Measurements from ENCODE around the gene PIGBOS1. TPM values are rescaled to one million over a fixed set of nuclear protein-coding genes. Genes with fewer than 3 reads are reported as not detected.

The PIGBOS1 gene
- polyA plus RNA-seq, 1 experiment = 12.2 TPM

DNA sequence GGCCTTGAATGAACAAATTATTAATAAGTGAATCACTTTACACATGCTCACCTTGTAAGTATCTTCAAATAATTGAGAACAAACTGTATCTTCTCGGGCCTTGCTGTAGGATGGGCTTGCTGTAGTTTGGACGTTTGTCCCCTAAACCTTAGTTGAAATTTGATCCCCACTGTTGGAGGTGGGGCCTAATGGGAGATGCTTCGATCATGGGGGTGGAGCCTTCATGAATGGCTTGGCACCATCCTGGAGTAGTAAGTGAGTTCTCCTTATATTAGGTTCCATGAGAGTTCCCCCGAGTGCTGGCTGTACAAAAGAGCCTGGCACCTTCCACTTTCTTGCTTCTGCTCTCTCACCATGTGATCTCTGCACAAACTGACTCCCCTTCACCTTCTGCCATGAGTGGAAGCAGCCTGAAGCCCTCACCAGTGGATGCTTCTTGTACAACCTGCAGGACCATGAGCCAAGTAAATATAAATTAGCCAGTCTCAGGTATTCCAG is 29.4 kb upstream of the PIGBOS1 start:
- ChIA-PET CTCF (no interaction called here), POLR2A (no interaction called here)
- H3K4me3 ChIP-seq (ENCODE audit: low read depth, low read length) = no peak overlapping the region
- H3K36me3 ChIP-seq (ENCODE audit: control insufficient read depth, insufficient read depth, low read length) = no peaks in the 10 kb centered on the region; the same call in 1 of the 2 replicates
- H3K27me3 ChIP-seq (ENCODE audit: control insufficient read depth, insufficient read depth, low read length) = no peaks in the 10 kb centered on the region
- DNase-seq (ENCODE audit: low read depth) = no peak
- TF ChIP-seq, protein P1, sequence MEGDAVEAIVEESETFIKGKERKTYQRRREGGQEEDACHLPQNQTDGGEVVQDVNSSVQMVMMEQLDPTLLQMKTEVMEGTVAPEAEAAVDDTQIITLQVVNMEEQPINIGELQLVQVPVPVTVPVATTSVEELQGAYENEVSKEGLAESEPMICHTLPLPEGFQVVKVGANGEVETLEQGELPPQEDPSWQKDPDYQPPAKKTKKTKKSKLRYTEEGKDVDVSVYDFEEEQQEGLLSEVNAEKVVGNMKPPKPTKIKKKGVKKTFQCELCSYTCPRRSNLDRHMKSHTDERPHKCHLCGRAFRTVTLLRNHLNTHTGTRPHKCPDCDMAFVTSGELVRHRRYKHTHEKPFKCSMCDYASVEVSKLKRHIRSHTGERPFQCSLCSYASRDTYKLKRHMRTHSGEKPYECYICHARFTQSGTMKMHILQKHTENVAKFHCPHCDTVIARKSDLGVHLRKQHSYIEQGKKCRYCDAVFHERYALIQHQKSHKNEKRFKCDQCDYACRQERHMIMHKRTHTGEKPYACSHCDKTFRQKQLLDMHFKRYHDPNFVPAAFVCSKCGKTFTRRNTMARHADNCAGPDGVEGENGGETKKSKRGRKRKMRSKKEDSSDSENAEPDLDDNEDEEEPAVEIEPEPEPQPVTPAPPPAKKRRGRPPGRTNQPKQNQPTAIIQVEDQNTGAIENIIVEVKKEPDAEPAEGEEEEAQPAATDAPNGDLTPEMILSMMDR (IDR thresholded peaks at IDR 0.05; ENCODE audit: insufficient read depth, low read depth, low read length) = no peak

DNA sequence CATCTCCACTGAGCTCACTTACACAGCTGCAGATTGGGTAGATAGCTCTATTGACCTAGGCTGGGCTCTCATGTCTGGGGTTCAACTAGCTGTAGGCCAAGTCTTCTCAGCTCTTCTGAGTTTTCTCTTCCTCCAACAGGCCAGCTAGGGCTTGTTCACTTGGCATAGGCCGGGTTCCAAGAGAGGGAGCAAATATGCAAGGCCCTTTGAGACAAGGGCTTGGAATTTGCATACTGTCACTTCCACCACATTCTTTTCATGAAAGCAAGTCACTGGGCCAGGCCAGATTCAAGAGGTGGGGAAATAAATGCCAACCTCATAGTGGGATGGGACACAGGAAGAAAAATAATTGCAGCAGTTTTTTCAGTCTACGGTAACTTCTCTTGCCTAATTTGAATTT is 25.3 kb upstream of the PIGBOS1 start:
- H3K27me3 ChIP-seq (ENCODE audit: control insufficient read depth, insufficient read depth, low read length) = no peaks in the 10 kb centered on the region
- no peaks in the 10 kb centered on the region for H3K36me3 ChIP-seq (ENCODE audit: control insufficient read depth, insufficient read depth, low read length)
- H3K4me3 ChIP-seq (ENCODE audit: low read depth, low read length) = no peak overlapping the region
- POLR2A ChIA-PET = no interaction called here
- DNase-seq (ENCODE audit: low read depth) = no peak
- TF ChIP-seq, protein P1 (IDR thresholded peaks at IDR 0.05; ENCODE audit: insufficient read depth, low read depth, low read length) = no peak
- CTCF ChIA-PET = no interaction called here

DNA sequence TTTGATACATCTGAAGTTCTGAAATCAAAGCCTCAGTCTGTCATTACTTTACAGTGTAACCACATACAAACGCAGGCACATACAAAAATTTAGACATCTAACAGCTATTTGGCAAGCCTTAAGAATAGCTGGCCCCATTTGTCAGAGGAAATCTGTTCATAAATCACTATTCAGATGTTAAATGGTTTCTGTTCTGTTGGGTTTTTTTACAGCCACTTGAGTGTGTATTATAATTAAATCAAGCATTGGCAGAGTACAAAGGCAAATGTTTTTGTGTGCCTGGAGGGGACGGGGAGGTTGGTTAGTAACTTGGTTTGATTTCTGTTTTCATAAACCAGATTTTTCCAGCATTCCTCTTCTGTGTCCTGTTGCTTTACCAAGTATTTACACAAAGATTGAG is 24.2 kb upstream of the PIGBOS1 start:
- Histone ChIP-seq H3K36me3 (ENCODE audit: control insufficient read depth, insufficient read depth, low read length) (no peaks in the 10 kb centered on the region), H3K27me3 (ENCODE audit: control insufficient read depth, insufficient read depth, low read length) (no peaks in the 10 kb centered on the region), H3K4me3 (ENCODE audit: low read depth, low read length) (no peak overlapping the region)
- TF ChIP-seq, protein P1 (IDR thresholded peaks at IDR 0.05; ENCODE audit: insufficient read depth, low read depth, low read length) = no peak
- POLR2A ChIA-PET = no interaction called here
- CTCF ChIA-PET = no interaction called here
- DNase-seq (ENCODE audit: low read depth) = no peak

DNA sequence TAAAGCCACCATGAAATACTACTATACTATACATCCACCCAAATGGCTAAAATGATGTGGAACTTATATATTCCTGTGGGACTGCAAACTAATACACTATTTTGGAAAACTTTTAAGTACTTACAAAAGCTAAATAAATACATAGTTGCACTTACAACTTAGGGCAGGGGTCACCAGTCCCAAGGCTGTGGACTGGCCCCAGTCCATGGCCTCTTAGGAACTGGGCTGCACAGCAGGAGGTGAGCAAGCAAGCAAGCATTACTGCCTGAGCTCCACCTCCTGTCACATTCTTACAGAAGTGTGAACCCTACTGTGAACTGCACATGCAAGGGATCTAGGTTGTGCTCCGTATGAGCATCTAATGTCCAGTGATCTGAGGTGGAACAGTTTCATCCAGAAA is 18.2 kb upstream of the PIGBOS1 start:
- DNase-seq (ENCODE audit: low read depth) = no peak
- TF ChIP-seq, protein P1 (IDR thresholded peaks at IDR 0.05; ENCODE audit: insufficient read depth, low read depth, low read length) = no peak
- Histone ChIP-seq H3K4me3 (ENCODE audit: low read depth, low read length) (no peak overlapping the region), H3K36me3 (ENCODE audit: control insufficient read depth, insufficient read depth, low read length) (0 out of 2 replicates have a peak, but pooled peaks cover 1% of the 10 kb centered on the region), H3K27me3 (ENCODE audit: control insufficient read depth, insufficient read depth, low read length) (no peaks in the 10 kb centered on the region)
- POLR2A ChIA-PET = no interaction called here
- CTCF ChIA-PET = no interaction called here

DNA sequence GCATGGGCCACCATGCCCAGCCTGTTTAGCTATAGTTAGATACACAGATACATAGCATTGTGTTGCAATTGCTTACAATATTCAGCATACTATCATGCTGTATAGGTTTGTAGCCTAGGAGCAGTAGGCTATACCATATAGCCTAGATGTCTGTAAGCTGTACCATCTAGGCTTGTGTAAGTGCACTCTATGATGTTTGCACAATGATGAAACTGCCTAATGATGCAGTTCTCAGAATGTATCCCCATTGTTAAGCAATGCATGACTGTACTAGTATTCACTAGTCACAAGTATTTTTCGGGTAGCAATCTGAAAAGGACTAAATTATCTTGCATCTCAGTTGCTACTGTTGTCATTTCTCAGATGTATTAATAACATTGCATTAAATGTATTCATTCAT is 16.1 kb upstream of the PIGBOS1 start:
- H3K36me3 ChIP-seq (ENCODE audit: control insufficient read depth, insufficient read depth, low read length) = 0 out of 2 replicates have a peak, but pooled peaks cover 1% of the 10 kb centered on the region
- TF ChIP-seq, protein P1 (IDR thresholded peaks at IDR 0.05; ENCODE audit: insufficient read depth, low read depth, low read length) = no peak
- no peaks in the 10 kb centered on the region for H3K27me3 ChIP-seq (ENCODE audit: control insufficient read depth, insufficient read depth, low read length)
- H3K4me3 ChIP-seq (ENCODE audit: low read depth, low read length) = no peak overlapping the region
- ChIA-PET POLR2A (no interaction called here), CTCF (interaction anchor here (1.2 kb wide), 1 partner anchor 100 kb away, joined by 3 read pairs; no protein-coding TSS in a partner anchor)
- DNase-seq (ENCODE audit: low read depth) = no peak
